HG02642 (cell line): Measurements from ENCODE around the gene PPP1R16B.
"Not testable (repeated sequence)": the region's sequence is repeated elsewhere in the genome, so short reads cannot be mapped to it uniquely, and the experiment has no call there.

Source experiments
- ATAC-seq: cut with Tn5 transposase; IDR thresholded peaks from one replicate; pipeline ENCODE4 v1.9.1; 2021; ENCODE audit warnings: mild to moderate bottlenecking; ENCODE audit not compliant: unreplicated experiment, poor library complexity

Gene PPP1R16B

DNA sequence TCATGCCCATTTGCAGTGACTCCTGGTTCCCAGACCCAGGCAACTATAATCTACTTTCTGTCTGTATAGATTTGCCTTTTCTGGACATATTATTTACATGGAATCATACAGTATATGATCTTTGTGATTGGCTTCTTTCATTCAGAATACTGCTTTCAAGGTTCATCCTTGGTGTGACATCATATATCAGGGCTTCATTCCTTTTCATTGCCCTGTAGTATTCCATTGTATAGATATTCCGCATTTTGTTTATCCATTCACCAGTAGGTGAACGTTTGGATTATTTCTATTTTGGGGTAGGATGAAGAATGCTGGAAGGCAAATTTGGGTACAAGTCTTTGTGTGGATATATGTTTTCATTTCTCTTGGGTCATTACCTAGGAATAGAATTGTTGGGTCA is 36.1 kb downstream of the PPP1R16B start:
- ATAC-seq, result no peak

DNA sequence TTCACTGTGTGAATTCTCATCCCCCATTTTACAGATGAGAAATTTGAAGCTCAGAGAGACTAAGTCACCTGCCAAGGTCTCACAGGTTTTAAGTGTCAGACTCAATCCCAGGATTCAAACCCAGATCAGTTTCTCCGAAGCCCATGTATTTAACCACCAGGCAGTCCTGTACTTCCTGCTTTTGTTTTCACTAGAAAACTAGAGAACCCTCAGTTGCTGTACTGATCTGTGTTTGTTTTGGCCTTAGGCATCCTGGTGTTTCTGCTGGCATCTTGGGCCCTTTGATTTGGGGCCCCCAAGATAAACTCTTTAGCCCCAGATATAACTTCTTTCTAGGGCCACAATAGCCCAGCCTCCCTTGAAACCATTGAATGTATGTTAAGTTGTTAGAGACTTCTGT is 36.5 kb downstream of the PPP1R16B start:
- ATAC-seq, result peak; percentile 36

DNA sequence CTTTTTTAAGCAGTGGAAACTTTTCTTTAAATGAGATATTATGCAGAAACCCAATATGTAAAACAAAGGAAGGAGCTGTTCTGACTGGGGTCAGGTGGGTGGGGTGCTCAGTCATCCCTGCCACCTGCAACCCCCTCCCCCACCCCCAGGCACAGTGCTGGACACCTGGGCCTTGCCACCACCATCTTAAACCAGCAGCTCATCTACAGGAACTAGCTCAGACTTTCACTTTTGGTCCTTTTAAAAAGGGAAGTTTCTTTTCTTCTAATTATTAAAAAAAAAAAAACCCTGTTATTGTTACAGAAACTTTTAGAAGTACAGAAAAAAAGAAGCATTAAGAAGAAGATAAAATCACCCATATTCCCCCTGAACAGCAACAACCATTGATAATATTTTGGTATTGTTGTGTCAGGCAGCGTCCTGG is 37.1 kb downstream of the PPP1R16B start:
- peak; percentile 84 for ATAC-seq

DNA sequence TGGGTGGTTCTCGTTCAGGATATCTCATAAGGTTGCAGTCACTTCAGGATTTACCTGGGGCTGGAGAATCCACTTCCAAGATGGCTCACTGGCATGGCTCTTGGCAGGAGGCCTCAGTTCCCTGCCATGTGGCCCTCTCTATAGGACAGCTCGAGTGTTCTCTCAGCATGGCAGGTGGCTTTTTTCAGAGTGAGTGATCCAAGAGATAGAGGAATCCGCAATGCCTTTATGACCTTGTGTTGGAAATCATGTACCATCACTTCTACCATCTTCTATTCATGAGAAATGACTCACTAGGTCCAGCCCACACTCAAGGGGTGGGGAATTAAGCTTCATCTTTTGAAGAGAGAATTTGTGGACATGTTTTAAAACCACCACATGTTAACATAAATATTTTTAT is 37.8 kb downstream of the PPP1R16B start:
- no peak for ATAC-seq

DNA sequence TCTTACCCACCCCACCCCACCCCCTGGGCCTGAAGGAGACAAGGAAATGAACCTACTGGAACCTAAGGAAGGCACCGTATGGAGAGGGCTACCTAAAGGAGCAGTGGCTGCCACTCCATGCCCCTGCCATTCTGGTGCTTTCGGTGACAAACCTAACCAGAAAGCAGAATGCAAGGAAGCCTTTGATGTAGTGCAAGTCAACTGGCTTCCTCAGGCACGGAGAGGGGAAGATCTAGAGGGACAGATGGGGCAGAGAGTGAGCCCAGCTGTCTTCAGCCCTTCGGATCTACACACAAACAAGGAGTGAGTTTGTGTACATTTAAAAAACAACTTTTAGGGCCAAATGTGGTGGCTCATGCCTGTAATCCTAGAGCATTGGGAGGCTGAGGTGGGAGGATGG is 39.5 kb downstream of the PPP1R16B start:
- no peak for ATAC-seq

DNA sequence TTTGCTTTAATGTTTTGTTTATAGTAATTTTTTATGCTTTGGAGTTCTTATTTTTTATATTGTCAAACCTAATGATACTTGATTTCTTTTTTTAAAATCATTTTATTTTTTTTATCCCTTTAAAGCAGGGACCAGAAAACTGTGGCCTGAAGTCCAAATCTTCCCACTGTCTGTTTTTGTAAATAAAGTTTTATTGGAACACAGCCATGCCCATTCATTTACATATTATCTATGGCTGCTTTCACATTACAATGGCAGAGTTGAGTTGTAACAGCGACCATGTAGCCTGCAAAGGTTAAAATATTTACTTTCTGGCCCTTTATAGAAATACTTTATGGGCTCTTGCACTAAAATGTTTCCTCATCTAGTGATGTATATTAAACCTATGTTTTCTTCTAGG is 42.3 kb downstream of the PPP1R16B start:
- no peak for ATAC-seq

DNA sequence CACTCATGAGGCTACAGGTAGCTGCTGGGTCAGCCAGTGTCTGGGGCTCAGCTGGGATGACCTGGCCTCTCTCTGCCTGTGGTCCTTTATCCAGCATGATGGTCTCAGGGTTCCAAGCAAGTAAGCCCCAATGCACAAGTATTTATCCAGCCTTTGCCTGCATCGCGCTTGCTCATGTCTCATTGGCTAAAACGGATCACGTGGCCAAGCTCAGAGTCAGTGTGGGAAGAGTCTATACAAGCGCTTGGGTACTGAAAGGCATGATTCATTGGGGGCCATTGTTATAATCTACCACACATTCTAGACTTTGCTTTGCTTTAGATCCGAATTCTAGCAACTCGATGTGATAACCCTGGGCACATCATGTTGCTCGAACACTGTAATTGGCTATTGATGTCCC is 48.3 kb downstream of the PPP1R16B start:
- ATAC-seq, result no peak

DNA sequence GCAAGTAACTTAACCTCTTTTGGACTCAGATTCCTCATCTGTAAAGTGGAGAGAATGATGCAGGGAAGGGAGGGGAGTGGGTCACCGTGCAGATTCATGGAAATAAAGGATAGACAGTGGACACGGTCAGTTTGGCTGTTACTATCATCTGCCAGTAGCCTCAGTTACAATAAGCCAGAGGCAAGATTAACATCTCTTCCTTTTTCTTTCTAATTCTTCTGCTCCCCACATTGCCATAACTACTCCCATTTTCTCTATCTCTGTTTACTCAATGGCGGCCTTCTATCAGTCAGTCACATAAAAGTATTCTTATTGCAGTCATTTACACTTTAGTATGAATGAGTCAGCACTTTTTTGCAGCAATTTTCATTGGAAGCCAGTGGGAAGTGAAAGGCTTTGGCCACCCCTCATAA is 49.2 kb downstream of the PPP1R16B start:
- no peak for ATAC-seq

DNA sequence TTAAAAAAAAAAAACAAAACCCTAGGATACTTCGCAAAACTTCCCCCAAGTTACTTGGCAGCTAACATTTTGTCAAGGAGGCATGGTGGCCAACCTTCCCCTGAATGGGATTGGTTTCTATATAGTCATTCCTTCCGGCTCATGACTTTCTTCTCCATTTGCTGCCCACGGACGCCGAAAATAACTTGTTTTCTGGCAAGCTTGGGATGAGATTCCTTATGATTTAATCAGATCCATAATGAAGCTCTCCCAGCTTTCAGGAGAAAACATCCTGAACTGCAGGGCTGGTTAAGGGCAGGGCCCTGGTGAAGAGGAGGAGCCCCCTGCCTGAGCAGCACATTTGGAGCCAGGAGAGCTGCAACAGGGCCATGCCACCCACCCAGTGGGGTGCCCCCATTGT is 49.9 kb downstream of the PPP1R16B start:
- no peak for ATAC-seq

DNA sequence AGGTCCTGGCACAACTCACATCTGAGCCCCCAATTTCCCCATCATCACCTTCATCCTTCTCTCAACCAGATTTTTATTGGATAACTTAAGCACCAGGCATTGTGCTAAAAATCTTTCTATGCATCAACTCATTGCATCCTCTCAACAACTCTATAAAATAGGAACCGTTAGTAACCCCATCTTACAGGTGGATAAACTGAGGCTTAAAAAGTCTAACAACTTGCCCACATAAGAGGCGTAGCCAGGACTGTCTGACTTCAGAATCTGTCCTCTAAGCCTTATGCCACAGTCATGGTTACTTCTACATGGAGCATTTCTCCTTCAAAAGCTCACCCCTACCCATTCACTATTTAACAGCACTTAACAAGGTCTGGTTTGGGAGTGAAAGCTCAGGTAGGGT is 51.1 kb downstream of the PPP1R16B start:
- no peak for ATAC-seq

DNA sequence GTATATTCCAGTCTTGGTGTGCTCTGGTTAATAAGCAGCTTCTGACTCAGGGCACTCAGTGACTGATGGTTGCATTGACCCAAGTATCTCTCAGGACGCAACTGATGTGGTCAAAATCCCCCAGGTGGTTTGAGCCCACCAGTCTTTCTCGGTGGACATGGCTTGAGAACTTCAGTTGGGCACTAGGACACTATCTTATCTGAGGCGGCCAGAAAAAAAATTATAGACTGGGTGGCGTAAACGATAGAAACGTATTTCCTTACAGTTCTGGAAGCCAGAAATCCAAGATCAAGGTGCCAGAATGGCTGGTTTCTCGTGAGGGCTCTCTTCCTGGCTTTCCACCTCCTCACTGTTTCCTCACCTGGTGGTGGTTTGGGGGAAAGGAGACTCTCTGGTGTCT is 52.2 kb downstream of the PPP1R16B start:
- ATAC-seq, result no peak

DNA sequence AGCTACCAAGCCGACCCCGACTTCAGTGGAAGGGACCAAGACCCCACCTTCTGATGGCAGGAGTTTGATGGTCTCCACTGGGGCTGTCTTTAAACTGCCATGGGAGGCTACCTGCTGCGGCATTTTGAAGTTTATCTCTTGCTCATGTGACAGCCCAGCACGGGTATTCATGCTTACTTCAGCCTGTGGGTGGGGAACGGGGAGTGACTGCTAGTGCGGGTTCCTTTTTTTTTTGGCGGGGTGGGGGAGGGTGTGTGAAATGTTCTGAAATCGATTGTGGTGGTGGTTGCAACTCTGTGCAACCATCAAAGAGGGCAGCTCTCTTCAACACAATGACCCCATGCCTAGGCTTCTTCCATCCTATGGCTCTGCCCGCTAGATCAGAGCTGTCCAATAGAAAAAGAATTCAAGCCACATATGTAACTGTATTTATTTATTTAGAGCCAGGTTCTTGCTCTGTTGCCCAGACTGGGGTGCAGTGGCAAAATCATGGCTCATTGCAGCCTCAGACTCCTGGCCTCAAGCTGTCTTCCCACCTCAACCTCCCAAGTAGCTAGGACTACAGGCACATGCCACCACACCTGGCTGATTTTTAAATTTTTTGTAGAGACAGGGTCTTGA is 53.7 kb downstream of the PPP1R16B start:
- no peak for ATAC-seq

DNA sequence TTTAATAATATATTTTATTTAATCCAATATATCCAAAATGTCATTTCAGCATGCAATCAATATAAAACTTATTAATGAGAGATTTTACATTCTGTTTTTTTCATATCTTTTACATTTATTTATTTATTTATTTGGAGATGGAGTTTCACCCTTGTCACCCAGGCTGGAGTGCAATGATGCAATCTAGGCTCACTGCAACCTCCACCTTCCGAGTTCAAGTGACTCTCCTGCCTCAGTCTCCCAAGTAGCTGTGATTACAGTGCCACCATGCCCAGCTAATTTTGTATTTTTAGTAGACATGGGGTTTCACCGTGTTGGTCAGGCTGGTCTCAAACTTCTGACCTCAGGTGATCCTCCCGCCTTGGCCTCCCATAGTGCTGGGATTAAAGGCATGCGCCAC is 54.4 kb downstream of the PPP1R16B start:
- not testable (repeated sequence) for ATAC-seq

DNA sequence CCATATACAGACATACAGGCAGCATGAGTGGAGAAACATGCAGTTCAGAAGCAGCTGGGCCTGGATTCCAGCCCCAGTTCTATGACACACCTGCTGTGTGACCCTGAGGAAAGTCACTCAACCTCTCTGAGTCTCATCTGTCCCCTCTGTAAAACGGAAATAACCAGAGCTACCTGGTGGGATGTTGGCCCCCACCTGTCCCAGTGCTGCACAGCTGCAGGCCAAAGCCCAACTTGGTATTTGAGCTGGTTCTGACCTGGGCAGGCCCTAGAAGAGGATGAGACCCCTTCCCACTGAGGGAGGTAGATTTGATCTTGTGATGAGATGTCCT is 55.5 kb downstream of the PPP1R16B start:
- no peak for ATAC-seq

DNA sequence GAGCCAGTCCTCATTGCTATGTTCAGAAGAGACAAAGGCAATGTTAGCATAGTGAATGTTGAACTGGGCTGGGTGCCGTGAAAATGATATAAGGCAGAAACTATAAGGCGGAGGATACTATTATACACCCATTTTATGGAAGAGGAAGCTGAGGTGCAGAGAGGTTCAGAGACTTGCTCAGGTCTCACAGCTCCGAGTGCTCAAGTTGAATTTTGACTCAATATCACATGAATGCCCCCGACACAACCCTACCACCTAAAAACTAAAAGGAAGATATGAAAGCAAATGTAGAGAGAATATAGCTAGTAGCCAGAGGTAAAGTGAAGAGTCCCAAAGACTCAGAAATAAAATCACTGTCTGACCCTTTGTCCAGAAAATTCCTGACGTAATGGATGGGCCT is 56.7 kb downstream of the PPP1R16B start:
- ATAC-seq, result no peak

DNA sequence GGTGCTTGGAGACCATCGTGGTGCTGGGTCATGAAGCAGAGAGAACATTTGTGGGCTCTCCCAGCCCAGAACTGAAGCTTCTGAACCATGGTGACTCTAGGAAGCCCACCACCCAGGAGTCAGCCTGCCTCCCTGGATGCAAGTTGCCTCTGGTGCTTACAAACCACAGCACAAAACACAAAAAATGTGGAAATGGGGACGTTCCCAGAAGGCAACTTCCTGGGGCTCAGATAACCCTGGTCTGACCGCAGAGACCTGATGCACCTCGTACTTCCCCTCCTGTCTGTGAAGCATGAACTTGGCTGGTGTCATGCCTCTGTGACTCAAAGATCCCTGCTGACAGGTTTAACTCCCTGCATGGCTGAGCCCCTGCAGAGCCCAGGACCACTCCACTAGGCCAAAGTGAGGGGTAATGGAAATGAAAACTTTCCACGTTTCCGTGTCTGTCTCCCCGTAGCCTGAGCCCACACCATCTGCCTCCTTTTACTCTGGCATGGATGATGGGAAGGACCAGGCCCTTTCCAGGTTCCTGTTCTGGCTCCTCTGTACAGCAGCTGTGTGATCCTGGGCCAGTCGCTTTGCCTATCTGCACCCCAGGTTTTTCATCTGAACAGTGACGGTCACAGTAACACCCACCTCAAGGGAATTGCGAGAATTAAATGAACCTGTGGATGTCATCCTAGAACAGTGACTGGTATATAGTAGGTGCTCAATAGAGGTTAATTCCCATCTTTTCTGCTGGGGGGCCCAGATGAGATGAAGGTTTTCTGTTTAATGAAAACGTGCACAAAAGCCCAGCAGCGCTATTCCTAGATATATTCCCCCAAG is 57.7 kb downstream of the PPP1R16B start:
- ATAC-seq, result peak; percentile 63

DNA sequence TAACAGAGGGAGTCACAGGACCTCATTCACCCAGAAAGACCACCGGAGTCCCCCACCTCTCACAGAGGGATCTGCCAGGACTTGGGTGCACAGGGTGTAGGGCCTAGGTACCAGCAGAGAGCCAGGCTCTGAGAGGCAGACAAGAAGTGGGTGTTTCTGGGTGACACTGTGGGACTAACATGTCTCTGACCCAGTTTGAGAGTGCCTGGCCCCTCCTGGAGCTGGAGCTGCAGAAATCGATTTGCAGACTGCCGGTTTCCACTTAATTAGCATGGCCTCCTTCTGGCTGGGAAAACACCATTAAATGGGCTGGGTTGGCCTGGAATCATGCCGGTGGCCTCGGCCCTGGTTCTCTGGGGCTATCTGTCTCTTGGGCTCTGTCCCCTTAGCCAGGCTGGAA is 59.2 kb downstream of the PPP1R16B start:
- ATAC-seq, result no peak

DNA sequence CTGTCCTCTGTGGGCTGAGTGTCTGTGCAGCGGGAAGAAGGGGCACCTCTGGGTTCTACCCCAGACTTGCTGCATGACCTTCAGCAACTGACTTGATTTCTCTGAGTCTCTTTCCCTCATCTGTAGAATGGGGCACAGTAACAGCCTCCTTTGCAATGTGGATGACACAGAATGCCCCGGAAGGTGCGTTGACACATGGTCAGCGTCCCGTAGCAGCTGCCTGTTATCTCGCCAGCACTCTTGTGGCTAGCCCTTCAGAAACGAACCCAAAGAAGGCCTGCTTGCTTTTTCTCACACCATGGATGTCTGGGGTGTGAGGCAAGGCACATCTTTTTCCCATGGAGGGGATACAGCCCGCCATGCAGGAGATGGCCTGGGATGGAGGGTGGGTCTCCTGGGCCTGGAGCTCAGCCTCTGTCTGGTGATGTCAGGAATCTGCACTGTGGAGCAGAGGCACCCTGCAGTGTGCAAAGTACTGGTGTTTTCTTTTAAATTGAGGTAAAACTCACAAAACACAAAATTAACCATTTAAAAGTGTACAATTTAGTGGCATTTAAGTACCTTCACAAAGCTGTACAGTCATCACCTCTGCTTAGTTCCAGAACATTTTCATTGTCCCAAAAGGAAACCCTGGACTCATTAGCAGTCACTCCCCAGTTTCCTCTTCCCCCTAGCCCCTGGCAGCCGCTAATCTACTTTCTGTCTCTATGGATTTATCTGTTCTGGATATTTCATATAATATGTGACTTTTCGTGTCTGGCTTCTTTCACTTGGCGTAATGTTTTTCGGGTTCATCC is 61.0 kb downstream of the PPP1R16B start:
- ATAC-seq, result no peak

DNA sequence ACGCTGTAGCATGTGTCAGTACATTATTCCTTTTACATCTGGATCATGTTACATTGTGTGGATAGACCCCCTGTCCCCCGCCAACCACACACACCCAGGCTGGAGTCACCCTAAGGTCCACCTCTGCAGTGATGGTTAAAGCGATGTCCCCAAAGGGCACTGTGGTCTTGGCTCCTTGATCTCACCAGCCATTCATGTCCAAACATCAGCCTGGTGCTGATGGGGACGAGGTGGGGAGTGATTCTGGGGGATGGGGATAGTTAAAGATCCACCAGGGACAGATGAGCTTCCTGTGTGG is 61.5 kb downstream of the PPP1R16B start:
- no peak for ATAC-seq

DNA sequence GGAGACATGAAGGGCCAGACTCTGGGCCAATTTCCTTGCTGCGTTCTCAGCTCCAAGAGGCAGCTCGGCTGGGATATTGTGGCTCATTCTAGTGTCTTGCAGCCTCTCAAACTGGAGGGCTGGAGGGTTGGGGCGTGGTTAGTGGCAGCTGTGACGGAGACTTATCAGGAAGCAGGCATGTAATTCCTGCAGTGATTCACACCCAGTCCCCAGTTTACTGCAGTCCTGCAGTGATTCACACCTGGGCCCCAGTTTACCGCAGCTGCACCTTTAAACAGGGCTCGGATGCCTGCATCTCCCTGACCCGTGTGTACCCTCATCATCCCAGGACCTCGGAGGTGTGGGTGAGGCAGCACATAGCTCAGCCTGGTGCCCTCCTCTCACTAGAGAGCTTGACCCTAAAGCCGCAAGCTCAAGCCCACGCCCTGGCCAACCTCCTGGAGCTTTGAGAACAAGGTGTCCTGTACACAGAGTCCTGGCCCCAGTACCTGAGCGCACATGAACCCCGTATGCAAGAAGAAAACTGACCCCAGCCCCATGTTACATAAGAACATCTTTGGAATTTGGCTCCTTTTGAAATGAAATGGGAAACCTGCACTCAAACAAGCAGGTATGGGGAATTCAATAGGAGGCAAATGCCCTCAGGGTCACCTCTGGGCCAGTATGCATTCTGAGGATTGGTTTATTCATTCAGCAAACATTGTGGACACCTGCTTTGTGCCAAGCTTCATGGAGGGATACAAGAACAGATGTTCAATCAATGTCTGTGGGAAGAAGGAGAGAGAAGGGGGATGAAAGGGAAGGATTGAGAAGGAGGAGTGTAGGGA is 65.4 kb downstream of the PPP1R16B start:
- ATAC-seq, result no peak

DNA sequence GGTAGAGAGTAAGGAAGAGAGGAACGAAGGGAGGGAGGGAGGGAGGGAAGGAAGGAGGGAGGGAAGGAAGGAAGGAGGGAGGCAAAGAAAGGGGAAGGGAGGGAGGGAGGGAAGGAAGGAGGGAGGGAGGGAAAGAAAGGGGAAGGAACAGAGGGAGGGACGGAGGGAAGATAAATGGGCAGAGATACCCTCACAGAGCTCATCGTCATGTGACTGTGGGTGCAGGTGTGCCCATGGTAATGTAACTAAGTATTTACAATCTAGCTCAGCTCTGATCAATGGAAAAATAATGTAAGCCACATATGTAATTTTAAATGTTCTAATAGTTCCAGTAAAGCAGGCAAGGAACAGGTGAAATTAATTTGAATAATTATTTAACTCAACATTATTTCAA is 66.1 kb downstream of the PPP1R16B start:
- ATAC-seq, result no peak
